Pancreas (tissue), 10 donors: ENCODE data around the gene PLBD2. TPM values are rescaled to one million over a fixed set of nuclear protein-coding genes. Genes with fewer than 3 reads are reported as not detected.

Experiments used
- ATAC-seq, 4 donors: fragments of 200-7000 bp; cut with Tn5 transposase; one replicate each; pipeline versions ENCODE4 v1.8.0 to v1.9.1; 2020; ENCODE audit warnings: mild to moderate bottlenecking in 4 of 4, moderate library complexity in 4 of 4
- DNase-seq, 6 donors: peaks; one replicate each; pipeline ENCODE4 v3.0.0-alpha.2; 2020
- FAIRE-seq: peaks from 2 replicates; lab custom pipeline; 2012; peaks lifted over from hg19 to GRCh38; lab: Jason Lieb, UNC
- H3K27ac ChIP-seq, 4 donors: fragments of 200-600 bp; sonication (generic); 1 replicate in 3 of 4; 2 replicates in 1 of 4; pipeline versions ENCODE4 v1.5.0 to v1.8.0; 2020
- H3K27me3 ChIP-seq, 4 donors: fragments of 200-600 bp; one replicate each; pipeline ENCODE4 v1.8.0; 2021
- H3K36me3 ChIP-seq, 3 donors: fragments of 200-600 bp; sonication (generic) in 1 of 3; one replicate each; pipeline versions ENCODE4 v1.5.0 to v1.8.0; 2020 to 2021
- H3K4me1 ChIP-seq, 3 donors: fragments of 200-600 bp; one replicate each; pipeline ENCODE4 v1.8.0; 2021
- H3K4me3 ChIP-seq, 4 donors: fragments of 200-600 bp; sonication (generic) in 2 of 4; one replicate each; pipeline versions ENCODE4 v1.5.0 to v1.8.0; 2020 to 2021
- H3K9me3 ChIP-seq, 4 donors: fragments of 200-600 bp; one replicate each; pipeline ENCODE4 v1.8.0; 2021
- CTCF ChIP-seq, 4 donors: fragments of 200-600 bp; sonication (generic) in 3 of 4; IDR thresholded peaks; one replicate each; pipeline versions ENCODE4 v1.5.0 to v1.8.0; 2021; ENCODE audit warnings: antibody characterized with exemption in 4 of 4
- WGBS, 2 donors: extraction: QIAGEN DNeasy Blood & Tissue Kit; methylation state at CpG; one replicate each; pipeline ENCODE4 v1.1.7; 2013; 5-methylcytosine and 5-hydroxymethylcytosine counted together
- intact Hi-C, 3 donors: fragments of 100-400 bp; cut with DNase I; formaldehyde crosslinking; loops; one replicate each; pipeline versions ENCODE4 v1.11.1 to v1.14.2; 2022
- polyA plus RNA-seq, 2 donors: library from polyadenylated mRNA; stranded (reverse); fragments of 200-250 nt; gene quantifications; one replicate each; pipeline ENCODE4 v1.2.3, GENCODE V29; 2013
- total RNA-seq, 6 donors: library from RNA; stranded (reverse); fragmentation: NEBNext Ultra II Directional in 4 of 6; extraction: Animal tissue kit (Norgen Biotek cat#: 25700) in 4 of 6; gene quantifications; one replicate each; pipeline versions ENCODE4 v1.2.1 to v1.2.4, GENCODE V29; 2021 to 2023
- donor health status: healthy with polysubstance abuse.
- donor health status: DM: no; HTN: no; CAD: no; lungs with moderate emphysema.
- donor health status: DM: no; HTN: no; CAD: no.
- donor health status: control.
- donor health status: control.
- donor health status: Bipolar disorder and iron deficiency.
- donor health status: DM: yes; HTN: yes; CAD: no.
- donor health status: DM: no; HTN: no; CAD: no.
- donor health status: DM: no; HTN: no; CAD: no.
- donor health status: DM: yes; HTN: yes; CAD: no.

Gene PLBD2
- total and polyA plus RNA-seq, 8 donors = 11.4 to 29.3 (median 14.9) TPM

- TF ChIP-seq CTCF (IDR thresholded peaks at IDR 0.05) = no peak
- Histone ChIP-seq H3K36me3 (peaks cover 0 to 7% (median 0%) of the 10 kb centered on the region in 3 donors), H3K27ac (no peak overlapping the region), H3K9me3 (no peaks in the 10 kb centered on the region), H3K4me1 (no peaks in the 10 kb centered on the region), H3K4me3 (no peak overlapping the region), H3K27me3 (no peaks in the 10 kb centered on the region)
- FAIRE-seq = no peak
- intact Hi-C loops = no loop called here
- no peak for DNase-seq
- WGBS, 2 donors = 89 to 94% methylated on average over 3 of the region's 3 CpGs
- no peak for ATAC-seq
Observed at GRCh38 chr12:113391145-113391544, 32.8 kb downstream of the PLBD2 start.

GRCh38 chr12:113391650-113392337, 33.4 kb downstream of the PLBD2 start:
- no peak for DNase-seq
- FAIRE-seq = no peak
- intact Hi-C loops = no loop called here
- H3K9me3 ChIP-seq = no peaks in the 10 kb centered on the region
- no peak for TF ChIP-seq CTCF (IDR thresholded peaks at IDR 0.05)
- WGBS, 2 donors = 92% methylated on average over 9 of the region's 9 CpGs
- H3K27me3 ChIP-seq = no peaks in the 10 kb centered on the region
- H3K27ac ChIP-seq = no peak overlapping the region
- no peaks in the 10 kb centered on the region for H3K4me1 ChIP-seq
- ATAC-seq = no peak
- H3K4me3 ChIP-seq = no peak overlapping the region
- H3K36me3 ChIP-seq = peaks cover 0 to 7% (median 0%) of the 10 kb centered on the region in 3 donors

GRCh38 chr12:113392520-113392919, 34.1 kb downstream of the PLBD2 start:
- DNase-seq = no peak
- Histone ChIP-seq H3K4me3 (no peak overlapping the region), H3K9me3 (no peaks in the 10 kb centered on the region), H3K36me3 (peaks cover 0 to 7% (median 0%) of the 10 kb centered on the region in 3 donors), H3K4me1 (no peaks in the 10 kb centered on the region), H3K27ac (no peak overlapping the region), H3K27me3 (no peaks in the 10 kb centered on the region)
- intact Hi-C loops = no loop called here
- WGBS, 2 donors = 71 to 80% methylated on average over 7 of the region's 7 CpGs
- FAIRE-seq = no peak
- TF ChIP-seq CTCF (IDR thresholded peaks at IDR 0.05) = no peak
- ATAC-seq = no peak

GRCh38 chr12:113392988-113393579, 34.7 kb downstream of the PLBD2 start:
- 69 to 73% methylated on average over 17 of the region's 17 CpGs for WGBS, 2 donors
- Histone ChIP-seq H3K27ac (no peak overlapping the region), H3K4me3 (no peak overlapping the region), H3K36me3 (peaks cover 0 to 6% (median 0%) of the 10 kb centered on the region in 3 donors), H3K27me3 (no peaks in the 10 kb centered on the region), H3K9me3 (no peaks in the 10 kb centered on the region), H3K4me1 (no peaks in the 10 kb centered on the region)
- intact Hi-C loops = no loop called here
- TF ChIP-seq CTCF (IDR thresholded peaks at IDR 0.05) = no peak
- DNase-seq = no peak
- ATAC-seq = peak in 2 of 4 donors; percentile 25 to 36
- no peak for FAIRE-seq

- Histone ChIP-seq H3K27ac (no peak overlapping the region), H3K36me3 (no peaks in the 10 kb centered on the region), H3K4me1 (no peaks in the 10 kb centered on the region), H3K9me3 (no peaks in the 10 kb centered on the region), H3K4me3 (no peak overlapping the region), H3K27me3 (no peaks in the 10 kb centered on the region)
- FAIRE-seq (no peak), ATAC-seq (no peak), DNase-seq (no peak)
- intact Hi-C loops = no loop called here
- TF ChIP-seq CTCF (IDR thresholded peaks at IDR 0.05) = no peak
- WGBS, 2 donors = 76 to 80% methylated on average over 5 of the region's 5 CpGs
Observed at GRCh38 chr12:113393749-113394148, 35.4 kb downstream of the PLBD2 start.
